K562 (cell line): Measurements from ENCODE around the gene ERBB3. TPM values are rescaled to one million over a fixed set of nuclear protein-coding genes. Genes with fewer than 3 reads are reported as not detected.
A peak's percentile ranks its signal among the peaks of the same experiment; 100 is the strongest.

Experiments
- ATAC-seq: fragments of 200-7000 bp; cut with Tn5 transposase; 3 replicates; pipeline ENCODE4 v1.9.1; 2020; ENCODE audit warnings: moderate library complexity
- BruUV-seq: library from RNA; stranded (reverse); fragments of 400-500 nt; replicated peaks from 2 replicates; lab custom pipeline; 2021; lab: Mats Ljungman, UMichigan
- CTCF ChIA-PET: fragments of 300-600 bp; formaldehyde crosslinking; extraction: SDS; loops from one replicate; lab custom pipeline; 2021; ENCODE audit warnings: low intra/inter-chr PET ratio; lab: Yijun Ruan, JAX
- POLR2A ChIA-PET: fragments of 300-600, 350-650 bp; sonication (Branson Sonifier 250); formaldehyde crosslinking; extraction: SDS; loops from one replicate; lab custom pipeline; 2021; ENCODE audit warnings: antibody characterized with exemption, inconsistent platforms; lab: Yijun Ruan, JAX
- DNase-seq, 4 experiments: peaks; one replicate each; pipeline versions ENCODE4 v3.0.0 to v3.0.0-alpha.2; 2011 to 2018; ENCODE audit warnings: low spot score in 3 of 4, mixed read lengths in 3 of 4; ENCODE audit errors: extremely low read depth in 1 of 4
- FAIRE-seq: peaks from 2 replicates; lab custom pipeline; 2011; peaks lifted over from hg19 to GRCh38; lab: Jason Lieb, UNC
- H2AFZ ChIP-seq: 2 replicates; pipeline ENCODE4 v1.6.0; 2011; ENCODE audit warnings: low read depth, low read length, control low read depth, inconsistent platforms
- H3K27ac ChIP-seq: fragments of 200-600 bp; 3 replicates; pipeline ENCODE4 v1.8.0; 2011; ENCODE audit warnings: low read depth, mild to moderate bottlenecking, control low read depth, inconsistent platforms, low read length, moderate library complexity, mixed read lengths; ENCODE audit errors: extremely low read depth
- H3K27me3 ChIP-seq, 2 experiments: fragments of 300-600 bp in 1 of 2; 2 replicates in 1 of 2; 3 replicates in 1 of 2; pipeline versions ENCODE4 v1.6.0 to v1.8.0; 2011; ENCODE audit warnings: inconsistent platforms in 2 of 2, low read length in 2 of 2, mild to moderate bottlenecking in 1 of 2, mixed read lengths in 1 of 2, moderate library complexity in 1 of 2; ENCODE audit not compliant: control insufficient read depth in 2 of 2, insufficient read depth in 2 of 2
- H3K36me3 ChIP-seq: fragments of 300-600 bp; 3 replicates; pipeline ENCODE4 v1.8.0; 2011; ENCODE audit warnings: mild to moderate bottlenecking, low read length, inconsistent platforms; ENCODE audit not compliant: control insufficient read depth, insufficient read depth
- H3K4me1 ChIP-seq, 2 experiments: fragments of 200-600 bp in 1 of 2; replicated peaks in 1 of 2; 2 replicates in 1 of 2; 3 replicates in 1 of 2; pipeline versions ENCODE4 v1.5.1 to v1.8.0; 2011; ENCODE audit warnings: inconsistent platforms in 2 of 2, low read length in 2 of 2, mild to moderate bottlenecking in 1 of 2, mixed read lengths in 1 of 2, moderate library complexity in 1 of 2; ENCODE audit not compliant: control insufficient read depth in 2 of 2, insufficient read depth in 2 of 2
- H3K4me2 ChIP-seq: 2 replicates; pipeline ENCODE4 v1.6.1; 2011; ENCODE audit warnings: low read length, control low read depth, inconsistent platforms, mixed read lengths; ENCODE audit not compliant: insufficient read depth
- H3K4me3 ChIP-seq: fragments of 200-600 bp; sonication (generic), shearing (Covaris generic); 2 replicates; pipeline ENCODE4 v1.5.1; 2016; ENCODE audit warnings: control low read depth, inconsistent platforms
- H3K79me2 ChIP-seq: fragments of 200-600 bp; 3 replicates; pipeline ENCODE4 v1.8.0; 2011; ENCODE audit warnings: low read length, inconsistent platforms; ENCODE audit not compliant: control insufficient read depth, insufficient read depth
- H3K9ac ChIP-seq, 2 experiments: 2 replicates each; pipeline versions ENCODE4 v1.6.0 to v1.6.1; 2011; ENCODE audit warnings: low read depth in 2 of 2, low read length in 2 of 2, control low read depth in 1 of 2, inconsistent platforms in 1 of 2, mild to moderate bottlenecking in 1 of 2, mixed read lengths in 1 of 2; ENCODE audit not compliant: insufficient read depth in 1 of 2
- H3K9me1 ChIP-seq: one replicate; pipeline ENCODE4 v1.6.0; 2011; ENCODE audit warnings: inconsistent platforms, mild to moderate bottlenecking, low read length, moderate library complexity; ENCODE audit not compliant: control insufficient read depth, insufficient read depth
- H3K9me3 ChIP-seq: replicated peaks from 2 replicates; pipeline ENCODE4 v1.5.1; 2011; ENCODE audit warnings: low read depth, low read length, inconsistent platforms; ENCODE audit not compliant: control insufficient read depth, insufficient read depth
- H4K20me1 ChIP-seq: replicated peaks from 2 replicates; pipeline ENCODE4 v1.6.1; 2011; ENCODE audit warnings: low read length, inconsistent platforms, mixed read lengths; ENCODE audit not compliant: control insufficient read depth, insufficient read depth
- ADNP ChIP-seq: fragments of 200-800 bp; sonication (Bioruptor generic); IDR thresholded peaks from 2 replicates; pipeline ENCODE4 v1.6.1; 2016; ENCODE audit warnings: missing genetic modification characterization, missing compliant biosample characterization
- ARID1B ChIP-seq: fragments of 450-650 bp; IDR thresholded peaks from 2 replicates; pipeline ENCODE4 v1.6.1; 2016; ENCODE audit warnings: antibody characterized with exemption, mild to moderate bottlenecking, inconsistent platforms
- ARID2 ChIP-seq: fragments of 450-650 bp; IDR thresholded peaks from 2 replicates; pipeline ENCODE4 v1.6.1; 2017; ENCODE audit warnings: antibody characterized with exemption, mild to moderate bottlenecking
- ARID3B ChIP-seq: fragments of 250-450 bp; sonication (Bioruptor Pico); IDR thresholded peaks from 2 replicates; pipeline ENCODE4 v1.4.0; 2020; ENCODE audit warnings: borderline replicate concordance
- FUS ChIP-seq: fragments of 200-400 bp; formaldehyde crosslinking; optimal IDR thresholded peaks from 2 replicates; pipeline ENCODE3; 2017; ENCODE audit warnings: low read depth, low read length
- HNRNPK ChIP-seq: fragments of 200-400 bp; formaldehyde crosslinking; IDR thresholded peaks from one replicate; pipeline ENCODE4 v1.6.1; 2018; ENCODE audit warnings: mild to moderate bottlenecking, low read depth, low read length; ENCODE audit not compliant: poor library complexity, severe bottlenecking
- POLR2B ChIP-seq: fragments of 450-650 bp; IDR thresholded peaks from 2 replicates; pipeline ENCODE4 v1.6.1; 2018; ENCODE audit warnings: low read depth; ENCODE audit not compliant: partially characterized antibody
- SLC30A9 ChIP-seq: fragments of 250-450 bp; sonication (Bioruptor Pico); IDR thresholded peaks from 2 replicates; pipeline ENCODE4 v1.8.0; 2022; ENCODE audit warnings: mild to moderate bottlenecking, moderate library complexity
- SMARCA4 ChIP-seq: fragments of 450-650 bp; IDR thresholded peaks from 2 replicates; pipeline ENCODE4 v1.6.1; 2016
- SP1 ChIP-seq: sonication (generic); formaldehyde crosslinking; IDR thresholded peaks from 2 replicates; pipeline ENCODE4 v1.8.1; 2022; ENCODE audit warnings: mild to moderate bottlenecking, missing genetic modification reagents
- SRF ChIP-seq, 2 experiments: fragments of 250-450, 450-650 bp in 1 of 2; sonication (Bioruptor Pico) in 1 of 2; sonication (generic) in 1 of 2; formaldehyde crosslinking; IDR thresholded peaks; 2 replicates each; pipeline versions ENCODE4 v1.5.0 to v1.5.1; 2020 to 2022; ENCODE audit warnings: mild to moderate bottlenecking in 1 of 2, missing genetic modification reagents in 1 of 2
- ZBTB9 ChIP-seq: fragments of 450-650 bp; formaldehyde crosslinking; IDR thresholded peaks from 2 replicates; pipeline ENCODE4 v1.4.0; 2020; ENCODE audit warnings: mild to moderate bottlenecking, moderate library complexity
- ZHX1 ChIP-seq: fragments of 150-350 bp; conservative IDR thresholded peaks from 2 replicates; pipeline ENCODE4 v1.6.1; 2014; ENCODE audit warnings: low read length
- WGBS: fragments of 100-300 bp; shearing (Covaris generic); methylation state at CpG from one replicate; pipeline ENCODE4 v1.1.6; 2016; ENCODE audit warnings: low coverage, mixed read lengths; ENCODE audit not compliant: insufficient coverage; ENCODE audit errors: missing lambda C conversion rate; 5-methylcytosine and 5-hydroxymethylcytosine counted together
- in situ Hi-C: fragments of 300-500 bp; cut with MboI; formaldehyde crosslinking; loops from 4 replicates; pipeline ENCODE4 v1.15.0; 2018; ENCODE audit warnings: inconsistent platforms, mixed read lengths
- intact Hi-C: fragments of 100-400 bp; cut with micrococcal nuclease; formaldehyde crosslinking; loops from 2 replicates; pipeline ENCODE4 v1.14.2; 2022
- polyA plus RNA-seq, 8 experiments: library from polyadenylated mRNA; depleted of rRNA in 4 of 8; stranded (reverse) in 5 of 8; unstranded in 3 of 8; fragments of >200 nt; fragmentation: Nextera tagmentation in 2 of 8; fragmentation: Illumina TruSeq in 1 of 8; extraction: Ambion mirVana in 2 of 8; extraction: Trizol in 1 of 8; gene quantifications; 2 replicates each; pipeline versions ENCODE4 v1.2.1 to v1.2.3, GENCODE V29; 2011 to 2014; ENCODE audit warnings: inconsistent platforms in 1 of 8, missing spikeins in 1 of 8
- total RNA-seq, 7 experiments: library from RNA; depleted of rRNA in 6 of 7; stranded (reverse); fragments of >200 nt in 6 of 7; fragmentation: Illumina TruSeq in 2 of 7; extraction: Trizol in 2 of 7; gene quantifications; 2 replicates each; pipeline versions ENCODE4 v1.2.1 to v1.2.3, GENCODE V29; 2011 to 2021; ENCODE audit warnings: low replicate concordance in 1 of 7

The ERBB3 gene
- total and polyA plus RNA-seq, 9 of the 15 experiments (the other 6 are each of a cell fraction or from before 2014, with no cell fraction given), result 1.5 to 5.4 (median 3.8) TPM

- Histone ChIP-seq H3K4me2 (peak overlapping the region; percentile 93), H3K4me3 (peak overlapping the region; percentile 38), H4K20me1 (no peaks in the 10 kb centered on the region; the same call in 1 of the 2 replicates), H3K27ac (peak overlapping the region; percentile 74), H3K4me1 (peaks cover 6 to 22% of the 10 kb centered on the region in 2 experiments; a peak in 3 of 5 replicates), H3K79me2 (peaks cover 27% of the 10 kb centered on the region), H2AFZ (peak overlapping the region; percentile 90), H3K9me1 (no peaks in the 10 kb centered on the region), H3K9ac (peak overlapping the region in 1 of 2 experiments; percentile 60; a peak in 2 of 4 replicates), H3K27me3 (no peaks in the 10 kb centered on the region), H3K36me3 (peaks cover 54% of the 10 kb centered on the region), H3K9me3 (no peaks in the 10 kb centered on the region)
- in situ Hi-C loops, result no loop called here
- ChIA-PET CTCF (interaction anchor here (2.1 to 2.3 kb wide), 2 partner anchors 45 to 302 kb away, joined by 10 to 20 read pairs; partner anchors contain the start of gene SUOX), POLR2A (interaction anchor here (0.6 to 1.6 kb wide), 11 partner anchors 12 to 302 kb away, joined by 3 to 5 read pairs (median 3); partner anchors contain the start of genes ORMDL2, SARNP and SUOX)
- 14% methylated on average over 14 of the region's 14 CpGs for WGBS
- intact Hi-C loops, result loop anchor here (1.0 to 10.0 kb wide), 6 partner anchors 44 to 303 kb away; partner anchors contain the start of genes DNAJC14, NABP2, PYM1 and RNF41
- peak; percentile 23 for ATAC-seq
- no peak for DNase-seq
- FAIRE-seq, result no peak
- TSS peak; percentile 94 for BruUV-seq
- TF ChIP-seq ZBTB9 (CRISPR knock-in tag) (no peak), SLC30A9 (CRISPR knock-in tag) (no peak), POLR2B (no peak), HNRNPK (no peak), ZHX1 (no peak), FUS (no peak), ARID2 (0 out of 2 replicates have a peak, but pooled peaks have one; percentile 20), SRF (CRISPR knock-in tag; IDR thresholded peaks at IDR 0.05) (0 out of 4 replicates have a peak, but pooled peaks of 1 of the 2 experiments have one; percentile 8), ARID1B (no peak), SMARCA4 (0 out of 2 replicates have a peak, but pooled peaks have one; percentile 10), ADNP (tag) (0 out of 2 replicates have a peak, but pooled peaks have one; percentile 61), ARID3B (no peak), SP1 (no peak)
Measured at GRCh38 chr12:56040963-56041551, 38.9 kb upstream of the ERBB3 start.
